OCI-LY7 (cell line): ENCODE data around the gene PKN1.
"Not testable (repeated sequence)": the region's sequence is repeated elsewhere in the genome, so short reads cannot be mapped to it uniquely, and the experiment has no call there.

Source experiments
- CTCF ChIP-seq: fragments of 200-600 bp; sonication (generic); conservative IDR thresholded peaks from 2 replicates; pipeline ENCODE4 v1.5.1; 2014; ENCODE audit warnings: mild to moderate bottlenecking, antibody characterized with exemption, low read length, moderate library complexity, mixed read lengths
- EZH2phosphoT487 ChIP-seq: fragments of 200-600 bp; sonication (generic); IDR thresholded peaks from 2 replicates; pipeline ENCODE4 v1.6.1; 2018; ENCODE audit warnings: low read depth, borderline replicate concordance, mild to moderate bottlenecking, mixed run types, antibody characterized with exemption, low read length, moderate library complexity, mixed read lengths

- not testable (repeated sequence) for TF ChIP-seq CTCF, EZH2phosphoT487
These were observed 29.3 kb downstream of the PKN1 start for GRCh38 chr19:14462401-14462800.
